Kasumi-1 (cell line): ENCODE results near the gene LRBA.
A peak's percentile ranks its signal among the peaks of the same experiment; 100 is the strongest.
"Not testable (repeated sequence)": the region's sequence is repeated elsewhere in the genome, so short reads cannot be mapped to it uniquely, and the experiment has no call there.

ENCODE experiments used
- DNase-seq, 2 experiments: peaks; one replicate each; lab custom pipeline; 2025; lab: John Stamatoyannopoulos, UW

LRBA gene

GRCh38 chr4:151014521-151015458 is at the start of gene LRBA:
Gene LRBA (minus strand): TSS chr4:151015284. CDS start chr4:151014642, 642 bp downstream.
- peak; percentile 80 to 87 for DNase-seq

- not testable (repeated sequence) for DNase-seq
Measured at GRCh38 chr4:151063143-151063542, 48.1 kb upstream of the LRBA start.

GRCh38 chr4:151055539-151055938 is 40.5 kb upstream of the LRBA start:
- DNase-seq: no peak

GRCh38 chr4:151052785-151053184 is 37.7 kb upstream of the LRBA start:
- DNase-seq: no peak

GRCh38 chr4:151049430-151049884 is 34.4 kb upstream of the LRBA start:
- DNase-seq: no peak

- no peak for DNase-seq
Measured at GRCh38 chr4:151048913-151049312, 33.8 kb upstream of the LRBA start.

- no peak for DNase-seq
Measured at GRCh38 chr4:151046609-151047008, 31.5 kb upstream of the LRBA start.

- peak in 1 of 2 experiments; percentile 15 for DNase-seq
Measured at GRCh38 chr4:151045907-151046306, 30.8 kb upstream of the LRBA start.

- DNase-seq: no peak
Measured at GRCh38 chr4:151043803-151044515, 28.9 kb upstream of the LRBA start.

GRCh38 chr4:151039733-151040132 is 24.6 kb upstream of the LRBA start:
- DNase-seq: no peak

GRCh38 chr4:151038452-151039157 is 23.5 kb upstream of the LRBA start:
- DNase-seq: no peak

- no peak for DNase-seq
Measured at GRCh38 chr4:151035911-151036310, 20.8 kb upstream of the LRBA start.

- no peak for DNase-seq
Measured at GRCh38 chr4:151035328-151035727, 20.2 kb upstream of the LRBA start.

- no peak for DNase-seq
Measured at GRCh38 chr4:151034829-151035228, 19.7 kb upstream of the LRBA start.

GRCh38 chr4:151031831-151032605 is 16.9 kb upstream of the LRBA start:
- no peak for DNase-seq

GRCh38 chr4:151029537-151029936 is 14.5 kb upstream of the LRBA start:
- DNase-seq: no peak

- DNase-seq: not testable (repeated sequence)
Measured at GRCh38 chr4:151029006-151029405, 13.9 kb upstream of the LRBA start.

- no peak for DNase-seq
Measured at GRCh38 chr4:151025759-151026158, 10.7 kb upstream of the LRBA start.

GRCh38 chr4:151022586-151022985 is 7.5 kb upstream of the LRBA start:
- no peak for DNase-seq

GRCh38 chr4:151021637-151022334 is 6.7 kb upstream of the LRBA start:
- DNase-seq: no peak
